ENCODE data around the gene SLIT2. TPM values are rescaled to one million over a fixed set of nuclear protein-coding genes. Genes with fewer than 3 reads are reported as not detected.

Gene SLIT2
- total RNA-seq, 3 donors from 2014 or later = 15.7 to 20.3 (median 15.8) TPM

- no peak overlapping the region for H3K27ac ChIP-seq
Measured at GRCh38 chr4:20272411-20272872, 20.7 kb downstream of the SLIT2 start.

DNA sequence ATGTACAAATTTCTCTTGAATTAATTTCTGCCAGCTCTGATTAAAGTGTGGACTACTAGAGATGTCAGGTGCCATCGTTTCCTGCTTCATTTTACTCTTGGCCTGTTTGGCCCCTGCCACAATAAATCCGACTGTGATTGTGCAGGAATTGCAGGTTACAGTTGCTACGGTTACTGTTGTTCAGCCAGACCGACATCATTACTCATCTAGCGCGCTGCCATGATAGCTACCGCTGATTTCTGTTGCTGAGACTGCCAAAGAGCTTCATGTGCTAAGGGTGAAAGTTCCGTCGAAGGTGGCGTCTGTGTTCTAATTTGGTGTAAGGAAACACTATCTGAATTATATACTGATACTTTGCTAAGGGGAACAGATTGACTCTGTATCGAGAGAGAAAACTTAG lies 22.1 kb downstream of the SLIT2 start:
- no peak overlapping the region for H3K27ac ChIP-seq
- H3K27me3 ChIP-seq = no peaks in the 10 kb centered on the region
- H3K9me3 ChIP-seq = no peaks in the 10 kb centered on the region
- H3K4me3 ChIP-seq = no peak overlapping the region
- TF ChIP-seq, protein P1, sequence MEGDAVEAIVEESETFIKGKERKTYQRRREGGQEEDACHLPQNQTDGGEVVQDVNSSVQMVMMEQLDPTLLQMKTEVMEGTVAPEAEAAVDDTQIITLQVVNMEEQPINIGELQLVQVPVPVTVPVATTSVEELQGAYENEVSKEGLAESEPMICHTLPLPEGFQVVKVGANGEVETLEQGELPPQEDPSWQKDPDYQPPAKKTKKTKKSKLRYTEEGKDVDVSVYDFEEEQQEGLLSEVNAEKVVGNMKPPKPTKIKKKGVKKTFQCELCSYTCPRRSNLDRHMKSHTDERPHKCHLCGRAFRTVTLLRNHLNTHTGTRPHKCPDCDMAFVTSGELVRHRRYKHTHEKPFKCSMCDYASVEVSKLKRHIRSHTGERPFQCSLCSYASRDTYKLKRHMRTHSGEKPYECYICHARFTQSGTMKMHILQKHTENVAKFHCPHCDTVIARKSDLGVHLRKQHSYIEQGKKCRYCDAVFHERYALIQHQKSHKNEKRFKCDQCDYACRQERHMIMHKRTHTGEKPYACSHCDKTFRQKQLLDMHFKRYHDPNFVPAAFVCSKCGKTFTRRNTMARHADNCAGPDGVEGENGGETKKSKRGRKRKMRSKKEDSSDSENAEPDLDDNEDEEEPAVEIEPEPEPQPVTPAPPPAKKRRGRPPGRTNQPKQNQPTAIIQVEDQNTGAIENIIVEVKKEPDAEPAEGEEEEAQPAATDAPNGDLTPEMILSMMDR (IDR thresholded peaks at IDR 0.05) = no peak
- no peak for TF ChIP-seq POLR2A (IDR thresholded peaks at IDR 0.05)
- no peak for TF ChIP-seq POLR2AphosphoS5 (IDR thresholded peaks at IDR 0.05)
- no peaks in the 10 kb centered on the region for H3K36me3 ChIP-seq
- H3K4me1 ChIP-seq = no peaks in the 10 kb centered on the region
- intact Hi-C loops (cut with DNase I; ENCODE audit: low total_unique reads) = no loop called here
- no peak for DNase-seq (ENCODE audit: low spot score in 2 of 2)

More at GRCh38 chr4:20272411-20272872, 20.7 kb downstream of the SLIT2 start:
- Histone ChIP-seq H3K4me1 (no peaks in the 10 kb centered on the region), H3K36me3 (no peaks in the 10 kb centered on the region), H3K9me3 (no peaks in the 10 kb centered on the region), H3K4me3 (no peak overlapping the region), H3K27me3 (no peaks in the 10 kb centered on the region)
- intact Hi-C loops (cut with DNase I; ENCODE audit: low total_unique reads) = no loop called here
- TF ChIP-seq POLR2A (IDR thresholded peaks at IDR 0.05) (no peak), POLR2AphosphoS5 (IDR thresholded peaks at IDR 0.05) (no peak)
- TF ChIP-seq, protein P1 (IDR thresholded peaks at IDR 0.05) = no peak
- no peak for DNase-seq (ENCODE audit: low spot score in 2 of 2)

- intact Hi-C loops (cut with DNase I; ENCODE audit: low total_unique reads) = no loop called here
- Histone ChIP-seq H3K4me1 (no peaks in the 10 kb centered on the region), H3K36me3 (no peaks in the 10 kb centered on the region), H3K27ac (no peak overlapping the region), H3K27me3 (no peaks in the 10 kb centered on the region), H3K9me3 (no peaks in the 10 kb centered on the region), H3K4me3 (no peak overlapping the region)
- TF ChIP-seq POLR2A (IDR thresholded peaks at IDR 0.05) (no peak), POLR2AphosphoS5 (IDR thresholded peaks at IDR 0.05) (no peak)
- TF ChIP-seq, protein P1 (IDR thresholded peaks at IDR 0.05) = no peak
- DNase-seq (ENCODE audit: low spot score in 2 of 2) = no peak
Measured at GRCh38 chr4:20276848-20277247, 25.1 kb downstream of the SLIT2 start.

- TF ChIP-seq, protein P1 (IDR thresholded peaks at IDR 0.05) = no peak
- TF ChIP-seq POLR2A (IDR thresholded peaks at IDR 0.05) (no peak), POLR2AphosphoS5 (IDR thresholded peaks at IDR 0.05) (no peak)
- DNase-seq (ENCODE audit: low spot score in 2 of 2) = no peak
- no peaks in the 10 kb centered on the region for H3K27me3 ChIP-seq
- H3K27ac ChIP-seq = no peak overlapping the region
- no peak overlapping the region for H3K4me3 ChIP-seq
- H3K36me3 ChIP-seq = no peaks in the 10 kb centered on the region
- no peaks in the 10 kb centered on the region for H3K9me3 ChIP-seq
- H3K4me1 ChIP-seq = no peaks in the 10 kb centered on the region
- intact Hi-C loops (cut with DNase I; ENCODE audit: low total_unique reads) = no loop called here
Measured at GRCh38 chr4:20278195-20278594, 26.5 kb downstream of the SLIT2 start.

DNA sequence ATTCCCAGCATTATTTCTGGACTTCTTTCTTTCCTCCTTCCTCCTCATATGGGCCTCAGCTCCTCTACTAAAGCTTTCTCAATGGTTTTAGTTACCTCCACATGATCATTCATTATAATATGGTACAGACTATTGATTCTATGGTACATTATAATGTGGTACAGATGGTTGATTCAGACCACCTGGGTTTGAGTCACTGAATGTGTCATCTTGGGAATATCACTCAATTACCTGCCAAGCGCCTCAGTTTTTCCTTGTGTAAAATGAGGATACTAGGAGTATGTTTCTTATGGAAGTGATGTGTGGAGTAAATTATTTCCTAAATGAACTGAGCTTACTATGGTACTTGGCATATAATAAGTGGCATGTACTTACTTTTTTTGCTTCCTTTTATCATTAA lies 27.7 kb downstream of the SLIT2 start:
- intact Hi-C loops (cut with DNase I; ENCODE audit: low total_unique reads) = no loop called here
- no peak overlapping the region for H3K4me3 ChIP-seq
- no peaks in the 10 kb centered on the region for H3K36me3 ChIP-seq
- no peaks in the 10 kb centered on the region for H3K4me1 ChIP-seq
- DNase-seq (ENCODE audit: low spot score in 2 of 2) = no peak
- TF ChIP-seq, protein P1 (IDR thresholded peaks at IDR 0.05) = no peak
- TF ChIP-seq POLR2AphosphoS5 (IDR thresholded peaks at IDR 0.05) (no peak), POLR2A (IDR thresholded peaks at IDR 0.05) (no peak)
- H3K27ac ChIP-seq = no peak overlapping the region
- H3K9me3 ChIP-seq = no peaks in the 10 kb centered on the region
- no peaks in the 10 kb centered on the region for H3K27me3 ChIP-seq
